NT2/D1 (cell line): ENCODE measurements around the gene PTRHD1.

Experiments
- DNase-seq: peaks from one replicate; pipeline ENCODE4 v3.0.0-alpha.2; 2011; ENCODE audit warnings: low read depth, low spot score
- H3K27me3 ChIP-seq: 2 replicates; pipeline ENCODE4 v1.6.0; 2011; ENCODE audit warnings: mild to moderate bottlenecking; ENCODE audit not compliant: insufficient read length, insufficient read depth
- H3K36me3 ChIP-seq: 2 replicates; pipeline ENCODE4 v1.6.1; 2011; ENCODE audit warnings: mild to moderate bottlenecking, low read length, mixed read lengths; ENCODE audit not compliant: insufficient read depth, insufficient read length
- H3K4me1 ChIP-seq: 2 replicates; pipeline ENCODE4 v1.5.1; 2011; ENCODE audit not compliant: insufficient read depth, insufficient read length
- H3K4me3 ChIP-seq: 2 replicates; pipeline ENCODE4 v1.5.1; 2011; ENCODE audit warnings: low read depth; ENCODE audit not compliant: insufficient read length
- H3K9ac ChIP-seq: 2 replicates; pipeline ENCODE4 v1.6.0; 2011; ENCODE audit warnings: low read depth; ENCODE audit not compliant: insufficient read length
- H3K9me3 ChIP-seq: 2 replicates; pipeline ENCODE4 v1.5.1; 2011; ENCODE audit warnings: mild to moderate bottlenecking, low read length; ENCODE audit not compliant: insufficient read depth
- SUZ12 ChIP-seq: IDR thresholded peaks from 2 replicates; pipeline ENCODE4 v1.6.1; 2011; ENCODE audit not compliant: insufficient read length, insufficient read depth; ENCODE audit errors: extremely low read depth
- YY1 ChIP-seq: IDR thresholded peaks from 2 replicates; pipeline ENCODE4 v1.6.1; 2011; ENCODE audit not compliant: insufficient read length, insufficient read depth
- ZNF274 ChIP-seq: IDR thresholded peaks from 2 replicates; pipeline ENCODE4 v1.6.1; 2011; ENCODE audit warnings: mild to moderate bottlenecking, low read depth, low read length

Gene PTRHD1

GRCh38 chr2:24828238-24828996 lies 35.2 kb upstream of the PTRHD1 start:
- peaks cover 34% of the 10 kb centered on the region for H3K36me3 ChIP-seq
- no peak for DNase-seq

GRCh38 chr2:24827321-24828237 lies 34.4 kb upstream of the PTRHD1 start:
- no peak overlapping the region for H3K9ac ChIP-seq
- TF ChIP-seq SUZ12: no peak
- no peak for TF ChIP-seq YY1
- no peak for TF ChIP-seq ZNF274
- H3K4me3 ChIP-seq: no peak overlapping the region
- H3K36me3 ChIP-seq: peaks cover 42% of the 10 kb centered on the region
- DNase-seq: peak; percentile 90
- peaks cover 5% of the 10 kb centered on the region; the same call in 1 of the 2 replicates for H3K9me3 ChIP-seq
- peaks cover 10% of the 10 kb centered on the region for H3K4me1 ChIP-seq
- H3K27me3 ChIP-seq: no peaks in the 10 kb centered on the region

More at GRCh38 chr2:24828238-24828996, 35.2 kb upstream of the PTRHD1 start:
- Histone ChIP-seq H3K9ac (peak overlapping the region; percentile 12), H3K9me3 (peaks cover 5% of the 10 kb centered on the region; the same call in 1 of the 2 replicates), H3K4me1 (peaks cover 8% of the 10 kb centered on the region), H3K4me3 (no peak overlapping the region), H3K27me3 (no peaks in the 10 kb centered on the region)
- no peak for TF ChIP-seq ZNF274

- Histone ChIP-seq H3K4me1 (peaks cover 9% of the 10 kb centered on the region), H3K9ac (no peak overlapping the region), H3K4me3 (no peak overlapping the region), H3K9me3 (peaks cover 5% of the 10 kb centered on the region; the same call in 1 of the 2 replicates), H3K27me3 (no peaks in the 10 kb centered on the region), H3K36me3 (peaks cover 45% of the 10 kb centered on the region)
- no peak for DNase-seq
- TF ChIP-seq YY1 (no peak), ZNF274 (no peak), SUZ12 (no peak)
These were observed 33.6 kb upstream of the PTRHD1 start for GRCh38 chr2:24826773-24827145.

GRCh38 chr2:24825883-24826772 lies 32.9 kb upstream of the PTRHD1 start:
- Histone ChIP-seq H3K4me3 (no peak overlapping the region), H3K27me3 (no peaks in the 10 kb centered on the region), H3K36me3 (peaks cover 52% of the 10 kb centered on the region), H3K9ac (no peak overlapping the region), H3K9me3 (peaks cover 5% of the 10 kb centered on the region; the same call in 1 of the 2 replicates), H3K4me1 (peaks cover 14% of the 10 kb centered on the region)
- no peak for DNase-seq
- TF ChIP-seq ZNF274 (no peak), YY1 (no peak), SUZ12 (no peak)

- Histone ChIP-seq H3K4me3 (no peak overlapping the region), H3K4me1 (peaks cover 17% of the 10 kb centered on the region), H3K27me3 (no peaks in the 10 kb centered on the region), H3K9ac (no peak overlapping the region), H3K36me3 (peaks cover 53% of the 10 kb centered on the region), H3K9me3 (peaks cover 5% of the 10 kb centered on the region; the same call in 1 of the 2 replicates)
- DNase-seq: no peak
- no peak for TF ChIP-seq ZNF274
- no peak for TF ChIP-seq SUZ12
- no peak for TF ChIP-seq YY1
These were observed 32.0 kb upstream of the PTRHD1 start for GRCh38 chr2:24824966-24825882.

- no peak for TF ChIP-seq ZNF274
- TF ChIP-seq YY1: no peak
- TF ChIP-seq SUZ12: no peak
- peaks cover 61% of the 10 kb centered on the region for H3K36me3 ChIP-seq
- peaks cover 5% of the 10 kb centered on the region; the same call in 1 of the 2 replicates for H3K9me3 ChIP-seq
- H3K4me1 ChIP-seq: peaks cover 17% of the 10 kb centered on the region
- no peak overlapping the region for H3K4me3 ChIP-seq
- H3K27me3 ChIP-seq: no peaks in the 10 kb centered on the region
- no peak overlapping the region for H3K9ac ChIP-seq
- DNase-seq: no peak
These were observed 30.9 kb upstream of the PTRHD1 start for GRCh38 chr2:24824071-24824588.
